HG02970 (cell line): ENCODE results near the gene CAB39.
"Not testable (repeated sequence)": the region's sequence is repeated elsewhere in the genome, so short reads cannot be mapped to it uniquely, and the experiment has no call there.

Experiments used
- ATAC-seq: cut with Tn5 transposase; IDR thresholded peaks from one replicate; pipeline ENCODE4 v1.9.1; 2021; ENCODE audit warnings: mild to moderate bottlenecking, moderate library complexity, moderate number of reproducible peaks; ENCODE audit not compliant: unreplicated experiment, low FRiP score

Gene CAB39

DNA sequence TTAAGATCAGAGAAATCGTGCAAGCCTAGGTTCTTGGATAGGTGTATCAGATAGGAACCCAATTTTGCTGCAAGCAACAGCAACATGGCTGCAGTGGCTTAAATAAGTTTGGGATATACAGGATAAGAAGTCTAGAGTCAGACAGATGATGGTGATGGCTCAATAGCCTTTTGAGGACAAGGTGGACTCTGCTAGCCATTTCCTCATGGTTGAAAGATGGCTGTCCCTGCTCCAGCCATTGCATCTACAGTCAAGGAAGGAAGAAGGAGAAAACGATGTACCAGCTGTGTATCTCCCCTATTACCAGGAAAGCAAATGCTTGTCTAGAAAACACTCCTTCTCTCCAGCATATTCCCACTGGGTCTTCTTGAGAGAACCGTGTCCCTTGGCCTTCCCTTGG lies 30.1 kb upstream of the CAB39 start:
- no peak for ATAC-seq

DNA sequence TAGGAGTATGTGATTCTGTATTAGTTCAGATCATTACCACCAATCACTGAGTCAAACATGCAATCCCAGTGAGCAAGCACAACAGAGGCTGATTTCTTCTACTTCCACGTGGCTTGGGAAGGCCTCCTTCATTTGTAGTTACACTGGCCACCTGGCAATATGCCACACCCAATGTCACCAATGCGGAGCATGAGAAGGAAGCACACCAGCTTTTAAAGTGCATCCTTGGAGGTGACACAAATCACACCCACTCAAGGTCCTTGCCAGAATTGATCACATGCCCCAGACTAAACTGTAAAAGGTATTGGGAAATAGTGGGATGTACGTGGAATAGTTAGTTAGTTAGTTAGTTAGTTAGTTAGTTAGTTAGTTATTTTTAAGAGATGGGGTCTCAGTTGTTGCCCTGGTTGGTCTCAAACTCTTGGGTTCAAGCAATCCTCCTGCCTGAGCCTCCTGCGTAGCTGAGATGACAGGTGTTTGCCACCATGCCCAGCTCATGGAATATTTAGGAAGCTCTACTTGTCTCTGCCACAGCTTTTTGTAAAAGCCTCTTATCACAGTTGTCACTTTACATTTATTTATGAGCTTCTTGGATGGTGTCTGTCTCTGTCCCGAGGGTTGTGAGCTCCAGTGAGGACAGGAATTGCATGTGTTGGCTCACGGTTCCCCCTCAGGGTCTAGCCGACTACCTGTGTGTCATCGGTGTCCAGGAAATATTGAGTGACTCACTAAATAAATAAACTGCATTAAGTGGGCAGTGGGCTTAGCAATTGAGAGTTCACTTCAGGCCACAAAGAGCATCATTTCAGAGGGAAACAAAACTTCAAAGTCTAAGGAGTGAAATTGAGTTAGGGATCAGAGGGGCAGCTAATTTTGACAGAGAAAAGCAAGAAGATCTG lies 28.1 kb upstream of the CAB39 start:
- ATAC-seq = no peak

DNA sequence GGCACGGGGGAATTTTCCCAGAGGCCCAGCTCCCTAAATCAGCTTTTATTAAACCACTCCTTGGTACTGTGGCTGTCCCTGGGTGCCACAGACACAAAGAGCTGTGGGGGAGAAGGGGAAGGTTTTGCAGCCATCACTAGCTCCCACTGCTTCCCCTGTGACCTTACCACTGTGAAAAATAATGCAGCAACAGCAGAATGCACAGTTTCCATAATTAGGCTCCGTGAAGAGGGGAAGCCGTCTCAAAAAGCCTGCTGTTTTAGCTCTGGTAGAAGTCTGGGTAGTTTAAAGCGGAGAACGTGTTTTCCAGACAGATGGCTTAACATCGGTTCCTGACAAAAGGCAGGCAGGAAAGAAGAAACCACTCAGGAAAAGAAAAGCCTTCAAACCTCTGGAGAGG lies 27.5 kb upstream of the CAB39 start:
- ATAC-seq = no peak

DNA sequence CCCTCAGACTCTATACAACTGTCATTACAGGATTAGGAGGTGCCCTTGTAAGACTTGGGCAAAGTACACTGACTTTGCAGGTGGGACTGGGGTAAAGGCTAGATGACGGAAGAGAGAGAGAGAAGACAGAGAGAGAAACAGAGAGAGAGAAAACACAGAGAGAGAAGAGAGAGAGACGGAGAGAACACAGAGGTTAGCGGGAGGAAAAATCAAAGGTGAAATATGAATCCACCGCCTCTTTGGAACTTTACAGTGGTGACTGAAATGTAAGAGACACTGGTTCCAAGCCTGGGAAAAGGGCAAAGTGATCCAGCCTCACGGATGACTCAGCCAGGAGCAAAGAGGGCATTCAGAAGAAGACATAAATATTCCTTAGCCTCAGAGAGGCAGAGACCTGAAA lies 25.1 kb upstream of the CAB39 start:
- ATAC-seq = no peak

DNA sequence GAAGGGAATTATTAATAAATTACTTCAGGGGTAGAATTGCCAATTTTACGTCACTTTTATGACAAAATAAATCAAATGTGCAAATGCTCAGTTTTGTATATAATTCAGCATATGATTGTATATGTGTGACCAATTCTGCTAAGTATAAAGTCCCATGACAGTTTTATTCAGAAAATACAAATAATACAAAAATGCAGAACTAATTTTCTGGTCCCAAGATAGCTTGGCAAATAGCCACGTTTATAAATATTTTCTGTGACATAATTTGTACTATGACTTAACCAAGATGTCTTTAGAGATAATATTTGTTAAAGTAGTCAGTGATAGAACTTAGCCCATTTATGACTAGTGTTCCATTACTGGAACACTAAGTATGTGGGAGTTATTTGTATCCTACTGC lies 24.2 kb upstream of the CAB39 start:
- no peak for ATAC-seq

DNA sequence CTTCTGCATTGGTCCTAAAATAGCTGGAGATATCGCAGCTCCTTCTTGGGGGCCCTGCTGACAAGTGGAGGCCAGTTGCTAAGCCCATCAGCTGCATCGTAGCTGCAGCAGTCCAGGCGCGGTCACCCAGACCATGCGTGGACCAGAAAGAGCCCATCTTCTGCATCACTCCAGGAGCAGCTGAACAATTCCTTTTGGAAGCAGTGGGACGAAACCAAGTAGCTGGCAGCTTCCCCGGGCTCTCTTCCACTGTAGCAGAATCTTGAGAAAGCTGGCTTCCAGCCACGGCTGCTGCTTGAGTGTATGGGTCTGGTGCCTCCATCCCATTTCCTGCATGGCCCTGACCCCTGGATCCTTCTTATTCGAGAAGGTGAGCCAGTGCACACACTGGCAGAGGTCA lies 22.2 kb upstream of the CAB39 start:
- no peak for ATAC-seq

DNA sequence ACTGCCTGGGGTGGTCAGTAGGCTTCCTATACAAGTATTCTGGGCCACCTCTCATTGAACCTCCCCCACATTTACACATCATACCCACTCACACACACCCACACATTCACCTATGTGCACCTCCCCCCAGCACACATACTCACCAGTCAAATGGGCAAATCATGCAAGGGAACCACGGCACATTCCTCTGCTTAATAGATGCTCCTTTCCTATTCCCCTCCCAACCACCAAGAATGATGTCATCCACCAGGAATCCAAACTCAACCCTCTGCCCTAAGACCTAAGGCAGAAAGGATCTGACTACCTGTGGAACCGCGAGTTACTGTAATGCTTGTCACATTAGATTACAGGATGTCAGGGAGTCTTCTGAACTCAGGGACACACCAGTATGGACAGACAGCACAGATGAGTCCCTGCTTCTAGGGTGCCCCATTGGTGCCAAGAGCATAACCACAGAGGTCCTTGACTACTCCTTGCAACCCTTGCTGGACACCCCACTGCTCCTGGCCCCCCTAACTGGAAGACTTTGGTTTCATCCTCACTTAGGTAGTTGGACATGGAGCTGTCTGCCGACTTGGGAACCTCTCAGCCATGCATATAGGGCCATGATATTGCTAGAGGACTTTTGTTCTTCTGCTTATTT lies 21.5 kb upstream of the CAB39 start:
- no peak for ATAC-seq

DNA sequence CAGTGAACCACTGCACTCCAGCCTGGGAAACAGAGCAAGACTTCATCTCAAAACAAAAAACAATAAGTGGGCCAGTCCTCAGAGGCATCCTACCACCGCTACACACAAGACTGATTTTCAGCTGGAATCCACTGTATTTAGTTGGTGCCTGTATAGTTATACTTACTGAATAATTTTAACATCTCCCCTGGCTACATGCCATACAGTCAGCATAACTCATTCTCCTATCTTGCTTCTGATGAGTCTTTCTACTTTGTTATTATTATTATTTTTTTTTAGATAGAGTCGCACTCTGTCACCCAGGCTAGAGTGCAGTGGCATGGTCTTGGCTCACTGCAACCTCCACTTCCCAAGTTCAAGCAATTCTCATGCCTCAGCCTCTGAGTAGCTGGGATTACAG lies 19.9 kb upstream of the CAB39 start:
- ATAC-seq = no peak

DNA sequence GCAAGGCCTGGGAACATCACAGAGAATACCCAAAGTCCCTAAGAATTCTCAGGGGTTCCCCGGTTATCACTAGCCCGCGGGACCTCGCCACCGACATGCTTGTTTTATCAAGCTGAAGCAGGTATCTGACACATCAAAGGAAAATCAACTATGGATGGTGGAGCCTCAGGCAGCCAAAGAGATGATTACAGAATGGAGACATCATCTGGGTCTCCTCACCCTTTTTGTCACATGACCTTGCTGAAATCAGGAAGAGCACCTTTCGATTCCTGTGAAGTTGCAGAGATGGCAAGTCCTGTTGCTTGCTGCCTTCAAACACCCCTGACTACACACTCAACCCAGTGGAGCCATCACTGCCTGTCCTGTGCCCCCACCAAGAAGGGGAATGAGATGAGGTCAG lies 19.2 kb upstream of the CAB39 start:
- no peak for ATAC-seq

DNA sequence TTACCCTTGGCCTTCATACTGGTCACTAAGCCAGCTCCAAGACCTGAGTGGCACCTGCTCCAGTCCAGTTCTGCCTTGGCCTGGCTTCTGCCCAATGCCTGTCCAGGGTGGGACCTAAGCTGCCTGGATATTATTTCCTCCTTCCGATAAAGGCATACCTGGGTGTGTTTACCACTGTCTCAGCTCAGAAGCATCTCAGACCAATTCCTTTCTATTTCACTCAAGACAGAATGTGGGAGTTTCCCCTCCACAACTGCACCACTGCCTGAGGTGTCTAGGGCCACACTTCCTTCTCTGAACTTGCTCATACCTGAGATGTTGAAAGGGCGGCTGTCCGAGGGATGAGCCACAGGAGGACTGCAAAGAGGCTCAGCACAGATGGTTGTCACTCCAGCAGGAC lies 18.4 kb upstream of the CAB39 start:
- no peak for ATAC-seq

DNA sequence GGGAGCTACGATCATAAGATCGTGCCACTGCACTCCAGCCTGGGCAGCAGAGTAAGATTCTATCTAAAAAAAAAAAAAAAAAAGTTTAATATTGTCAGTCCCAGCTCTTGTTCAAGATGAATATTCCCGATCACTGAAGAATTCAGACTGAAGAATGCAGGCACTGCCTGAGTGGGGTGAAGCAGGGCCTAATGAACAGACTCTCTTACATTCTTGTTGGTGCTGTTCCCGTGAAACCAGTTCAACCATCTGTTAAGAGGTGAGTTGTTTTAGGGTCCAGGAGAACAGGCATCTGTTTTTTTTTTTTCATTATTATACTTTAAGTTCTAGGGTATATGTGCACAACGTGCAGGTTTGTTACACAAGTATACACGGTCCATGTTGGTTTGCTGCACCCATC lies 17.1 kb upstream of the CAB39 start:
- ATAC-seq = no peak

DNA sequence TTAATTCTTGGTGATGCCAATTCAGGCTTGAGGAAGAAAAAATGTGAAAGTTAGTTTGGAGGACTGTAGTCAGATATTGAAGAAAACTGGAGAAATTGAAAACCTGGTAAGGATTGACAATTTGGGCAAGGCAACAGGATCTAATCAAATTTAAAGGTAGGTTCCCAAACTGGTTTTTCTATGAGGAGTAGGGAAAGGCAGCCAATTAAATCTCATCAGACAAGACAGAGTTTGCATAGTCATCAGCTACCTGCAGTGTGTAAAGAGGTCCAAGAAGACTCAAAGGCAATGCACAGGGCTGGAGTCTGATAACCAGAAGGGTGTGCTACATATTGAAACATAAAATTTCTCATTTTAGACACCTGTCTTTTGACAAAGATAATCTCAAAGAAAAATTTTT lies 16.0 kb upstream of the CAB39 start:
- no peak for ATAC-seq

DNA sequence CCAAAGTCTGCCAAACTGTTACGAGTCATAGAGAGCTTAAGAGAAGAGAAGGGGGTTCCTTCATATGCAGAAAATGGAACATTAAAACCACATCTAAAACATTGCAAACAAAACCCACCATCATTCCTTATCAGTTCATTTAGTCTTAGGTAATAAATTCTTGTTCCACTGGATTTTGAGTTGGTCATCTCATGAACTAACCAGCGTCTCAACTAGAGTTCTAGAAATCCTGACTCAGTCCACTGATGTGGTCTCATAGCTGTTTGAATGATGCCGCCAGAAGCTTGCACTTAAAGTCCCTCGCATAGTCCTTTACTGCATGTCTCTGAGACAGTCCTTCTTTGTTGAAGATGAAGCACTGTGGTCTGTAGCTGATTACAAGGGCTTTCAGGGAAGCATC lies 15.0 kb upstream of the CAB39 start:
- no peak for ATAC-seq

DNA sequence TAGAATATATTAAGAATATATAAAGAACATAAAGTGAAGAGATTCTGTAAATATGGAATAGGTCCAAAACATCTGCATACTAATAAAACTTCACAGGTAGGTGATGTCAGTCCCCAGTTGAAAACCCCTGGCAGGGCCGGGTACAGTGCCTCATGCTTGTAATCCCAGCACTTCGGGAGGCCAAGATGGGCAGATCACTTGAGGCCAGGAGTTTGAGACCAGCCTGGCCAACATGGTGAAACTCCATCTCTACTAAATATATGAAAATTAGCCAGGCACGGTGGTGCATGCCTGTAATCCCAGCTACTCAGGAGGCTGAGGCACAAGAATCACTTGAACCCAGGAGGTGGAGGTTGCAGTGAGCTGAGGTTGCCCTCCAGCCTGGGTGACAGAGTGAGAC lies 13.9 kb upstream of the CAB39 start:
- ATAC-seq = not testable (repeated sequence)

DNA sequence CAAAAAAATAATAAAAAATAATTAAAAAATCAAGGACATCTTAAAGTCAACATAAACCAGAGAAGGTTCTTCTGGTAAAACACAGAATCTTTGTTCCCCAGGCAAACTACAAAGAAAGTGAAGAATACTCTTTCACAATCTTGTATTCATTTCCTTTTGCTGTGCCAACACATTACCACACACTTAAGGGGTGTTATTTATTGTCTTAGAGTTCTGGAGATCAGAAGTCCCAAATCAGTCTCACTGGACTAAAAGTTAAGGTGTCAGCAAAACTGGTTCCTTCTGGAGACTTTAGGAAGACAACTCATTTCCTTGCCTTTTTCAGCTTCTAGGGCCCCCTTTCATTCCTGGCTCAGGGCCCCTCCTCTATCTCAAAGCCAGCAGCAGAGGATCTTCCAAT lies 12.2 kb upstream of the CAB39 start:
- no peak for ATAC-seq

DNA sequence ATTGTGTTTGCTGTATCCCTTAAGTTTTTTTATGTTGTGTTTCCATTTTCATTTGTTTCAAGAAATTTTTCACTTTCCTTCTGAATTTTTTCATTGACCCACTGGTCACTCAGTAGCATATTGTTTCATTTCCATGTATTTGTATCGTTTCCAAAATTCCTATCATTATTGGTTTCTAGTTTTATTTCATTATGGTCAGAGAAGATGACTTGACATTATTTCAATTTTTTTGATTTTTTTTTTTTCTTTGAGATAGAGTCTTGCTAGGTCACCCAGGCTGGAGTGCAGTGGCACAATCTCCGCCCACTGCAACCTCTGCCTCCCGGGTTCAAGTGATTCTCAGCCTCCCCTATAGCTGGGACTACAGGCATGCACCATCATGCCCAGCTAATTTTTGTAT lies 11.3 kb upstream of the CAB39 start:
- no peak for ATAC-seq

DNA sequence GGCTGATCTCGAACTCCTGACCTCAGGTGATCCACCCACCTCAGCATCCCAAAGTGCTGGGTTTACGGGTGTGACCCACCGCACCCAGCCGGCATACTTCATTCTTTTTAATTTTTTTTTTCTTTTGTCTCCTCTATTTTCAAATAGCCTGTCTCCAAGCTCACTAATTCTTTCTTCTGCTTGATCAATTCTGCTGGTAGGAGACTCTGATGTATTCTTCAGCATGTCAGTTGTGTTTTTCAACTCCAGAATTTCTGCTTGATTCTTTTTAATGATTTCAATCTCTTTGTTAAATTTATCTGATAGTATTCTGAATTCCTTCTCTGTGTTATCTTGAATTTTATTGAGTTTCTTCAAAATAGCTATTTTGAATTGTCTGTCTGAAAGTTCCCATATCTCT lies 10.2 kb upstream of the CAB39 start:
- ATAC-seq = not testable (repeated sequence)

DNA sequence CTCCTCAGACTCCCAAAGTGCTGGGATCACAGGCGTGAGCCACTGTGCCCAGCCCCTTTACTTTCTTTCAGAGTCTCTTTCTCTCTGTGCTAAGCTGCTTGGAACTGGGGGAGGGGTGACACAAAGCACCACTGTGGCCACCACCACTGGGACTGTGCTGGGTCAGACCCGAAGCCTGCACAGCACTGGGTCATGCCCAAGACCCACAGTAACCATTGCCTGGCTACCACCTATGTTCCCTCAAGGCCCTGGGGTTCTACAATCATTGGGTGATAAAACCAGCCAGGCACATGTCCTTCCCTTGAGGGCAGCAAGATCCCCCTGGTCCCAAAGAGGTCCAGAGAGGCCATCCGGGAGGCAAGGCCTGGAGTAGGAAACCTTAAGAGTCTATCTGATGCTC lies 9.1 kb upstream of the CAB39 start:
- no peak for ATAC-seq

DNA sequence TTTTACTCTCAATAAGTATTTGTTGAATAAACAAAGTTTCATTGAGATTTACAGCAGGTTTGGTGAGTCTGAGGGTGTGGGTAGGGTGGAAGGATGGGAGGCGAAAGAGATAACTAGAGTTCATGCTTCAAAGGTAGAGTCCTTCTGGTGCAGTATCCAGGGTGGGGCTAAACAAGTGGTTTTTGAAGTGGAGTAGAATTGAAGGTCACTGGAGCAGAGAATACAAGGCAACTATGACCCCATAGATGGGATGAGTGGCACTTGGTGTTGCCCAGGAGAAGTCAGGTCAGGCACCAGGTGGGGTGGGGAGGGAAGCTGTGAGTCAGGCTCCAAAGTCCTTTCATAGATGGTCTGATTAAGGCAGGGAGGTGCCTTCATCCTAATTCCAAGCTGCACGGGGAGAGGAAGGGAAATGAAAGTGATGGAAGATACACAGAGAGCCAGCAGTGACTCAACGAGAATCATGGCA lies 6.6 kb upstream of the CAB39 start:
- no peak for ATAC-seq

DNA sequence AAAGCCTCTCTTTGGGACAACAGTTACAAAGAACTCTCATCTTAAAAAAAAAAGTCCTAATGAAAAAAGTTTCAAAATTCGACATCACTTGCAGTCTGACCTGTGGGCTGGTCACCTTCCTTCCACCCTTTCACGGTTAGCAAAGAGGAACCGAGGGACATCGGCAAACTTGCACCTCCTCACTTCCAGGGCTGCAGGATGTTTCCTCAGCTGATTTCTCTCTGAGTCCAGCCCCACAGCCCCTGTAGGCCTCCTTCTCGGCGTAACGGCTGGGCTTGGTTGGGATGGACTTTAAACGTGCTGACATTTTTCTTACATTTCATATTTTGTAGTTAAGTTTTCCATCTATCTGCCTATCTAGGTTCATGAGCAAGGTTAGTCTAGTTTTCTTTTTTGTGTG lies 5.7 kb upstream of the CAB39 start:
- ATAC-seq = no peak

DNA sequence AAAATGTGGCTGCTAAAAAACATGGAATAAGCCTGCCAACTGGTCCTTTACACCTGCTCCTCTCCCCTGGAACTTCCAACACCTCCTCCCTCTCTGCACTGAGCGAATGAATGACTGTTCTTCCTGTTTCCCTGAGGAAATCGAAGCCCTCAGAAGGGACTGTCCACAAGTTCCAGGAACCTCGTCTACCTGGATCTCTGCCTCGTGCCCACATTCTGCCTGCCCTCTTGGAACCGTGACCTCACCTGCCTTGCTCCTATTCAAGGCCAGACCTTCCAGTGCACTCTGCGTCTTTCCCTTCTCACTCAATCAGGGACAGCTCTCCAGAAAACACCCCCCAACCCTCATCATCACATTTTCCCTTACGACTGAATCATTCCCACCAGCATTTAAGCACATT lies 4.4 kb upstream of the CAB39 start:
- ATAC-seq = no peak

DNA sequence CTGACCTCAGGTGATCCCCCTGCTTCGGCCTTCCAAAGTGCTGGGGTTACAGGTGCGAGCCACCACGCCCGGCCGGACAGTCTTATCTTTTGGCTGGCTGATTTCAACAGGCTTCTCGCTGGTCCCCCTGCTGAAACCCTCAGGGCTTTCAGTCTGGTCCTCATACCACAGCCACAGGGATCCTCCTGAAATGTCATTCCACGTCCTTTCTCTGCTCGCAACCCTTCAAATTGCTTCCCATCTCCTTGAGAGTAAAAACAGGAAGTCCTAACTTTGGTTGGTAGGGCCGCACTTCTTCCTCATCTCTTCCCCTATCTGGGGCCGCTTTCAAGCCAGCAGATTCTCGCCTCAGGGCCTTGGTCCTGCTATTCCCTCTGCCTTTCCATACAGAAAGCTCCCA lies 1.4 kb upstream of the CAB39 start:
- ATAC-seq = no peak
